ENCODE data around the gene SLC26A4.

- TF ChIP-seq, protein P1, sequence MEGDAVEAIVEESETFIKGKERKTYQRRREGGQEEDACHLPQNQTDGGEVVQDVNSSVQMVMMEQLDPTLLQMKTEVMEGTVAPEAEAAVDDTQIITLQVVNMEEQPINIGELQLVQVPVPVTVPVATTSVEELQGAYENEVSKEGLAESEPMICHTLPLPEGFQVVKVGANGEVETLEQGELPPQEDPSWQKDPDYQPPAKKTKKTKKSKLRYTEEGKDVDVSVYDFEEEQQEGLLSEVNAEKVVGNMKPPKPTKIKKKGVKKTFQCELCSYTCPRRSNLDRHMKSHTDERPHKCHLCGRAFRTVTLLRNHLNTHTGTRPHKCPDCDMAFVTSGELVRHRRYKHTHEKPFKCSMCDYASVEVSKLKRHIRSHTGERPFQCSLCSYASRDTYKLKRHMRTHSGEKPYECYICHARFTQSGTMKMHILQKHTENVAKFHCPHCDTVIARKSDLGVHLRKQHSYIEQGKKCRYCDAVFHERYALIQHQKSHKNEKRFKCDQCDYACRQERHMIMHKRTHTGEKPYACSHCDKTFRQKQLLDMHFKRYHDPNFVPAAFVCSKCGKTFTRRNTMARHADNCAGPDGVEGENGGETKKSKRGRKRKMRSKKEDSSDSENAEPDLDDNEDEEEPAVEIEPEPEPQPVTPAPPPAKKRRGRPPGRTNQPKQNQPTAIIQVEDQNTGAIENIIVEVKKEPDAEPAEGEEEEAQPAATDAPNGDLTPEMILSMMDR (IDR thresholded peaks at IDR 0.05; ENCODE audit: insufficient read depth, low read depth, low read length) = no peak
- TF ChIP-seq EZH2 (IDR thresholded peaks at IDR 0.05; ENCODE audit: insufficient read depth, low read length) = no peak
These were observed 52.3 kb downstream of the SLC26A4 start for GRCh38 chr7:107712896-107713295.

Measured in astrocyte (in vitro differentiated cells and primary cell).